PC-9 (cell line): ENCODE data around the gene NME7. TPM values are rescaled to one million over a fixed set of nuclear protein-coding genes. Genes with fewer than 3 reads are reported as not detected.

Experiments
- BruUV-seq: library from RNA; stranded (reverse); fragments of 400-500 nt; replicated peaks from 2 replicates; lab custom pipeline; 2021; lab: Mats Ljungman, UMichigan
- CTCF ChIA-PET: fragments of 300-600 bp; sonication (Branson Sonifier 250); formaldehyde crosslinking; loops from one replicate; lab custom pipeline; 2022; ENCODE audit warnings: antibody characterized with exemption; lab: Charles Lee
- POLR2A ChIA-PET: fragments of 300-600 bp; sonication (Branson Sonifier 250); formaldehyde crosslinking; loops from one replicate; lab custom pipeline; 2022; ENCODE audit warnings: antibody characterized with exemption; ENCODE audit not compliant: unreplicated experiment; lab: Charles Lee
- DNase-seq, 2 experiments: peaks; one replicate each; pipeline versions ENCODE4 v3.0.0 to v3.0.0-alpha.2; 2015 to 2022; ENCODE audit warnings: mixed read lengths in 1 of 2
- H2AFZ ChIP-seq: fragments of 200-600 bp; sonication (generic); 2 replicates; pipeline ENCODE4 v1.8.1; 2017; ENCODE audit warnings: antibody characterized with exemption
- H3F3A ChIP-seq: fragments of 200-600 bp; sonication (generic); 2 replicates; pipeline ENCODE4 v1.8.1; 2017; ENCODE audit warnings: antibody characterized with exemption, mild to moderate bottlenecking, low read depth; ENCODE audit not compliant: insufficient read depth
- H3K27ac ChIP-seq: fragments of 200-600 bp; sonication (generic); 2 replicates; pipeline ENCODE4 v1.6.1; 2016; ENCODE audit warnings: mixed run types
- H3K27me3 ChIP-seq: fragments of 200-600 bp; sonication (generic); 2 replicates; pipeline ENCODE4 v1.6.1; 2016; ENCODE audit warnings: low read depth, mixed run types; ENCODE audit not compliant: insufficient read depth
- H3K36me3 ChIP-seq: fragments of 200-600 bp; sonication (generic); 2 replicates; pipeline ENCODE4 v1.6.1; 2016; ENCODE audit warnings: low read depth, mixed run types
- H3K4me1 ChIP-seq: fragments of 200-600 bp; sonication (generic); replicated peaks from 2 replicates; pipeline ENCODE4 v1.6.1; 2016; ENCODE audit warnings: mixed run types; ENCODE audit not compliant: insufficient read depth
- H3K4me2 ChIP-seq: fragments of 200-600 bp; sonication (generic); 2 replicates; pipeline ENCODE4 v1.6.1; 2017; ENCODE audit warnings: mixed run types
- H3K4me3 ChIP-seq: fragments of 200-600 bp; sonication (generic); 2 replicates; pipeline ENCODE4 v1.6.1; 2016; ENCODE audit warnings: mixed run types
- H3K79me2 ChIP-seq: fragments of 200-600 bp; sonication (generic); 2 replicates; pipeline ENCODE4 v1.6.1; 2017; ENCODE audit warnings: low read depth, mixed run types
- H3K9me2 ChIP-seq: fragments of 200-600 bp; sonication (generic); 2 replicates; pipeline ENCODE4 v1.8.1; 2017; ENCODE audit warnings: mild to moderate bottlenecking; ENCODE audit not compliant: insufficient read depth
- H3K9me3 ChIP-seq: fragments of 200-600 bp; sonication (generic); 2 replicates; pipeline ENCODE4 v1.8.1; 2016; ENCODE audit warnings: low read depth; ENCODE audit not compliant: insufficient read depth
- H4K20me1 ChIP-seq: fragments of 200-600 bp; sonication (generic); 2 replicates; pipeline ENCODE4 v1.8.1; 2017; ENCODE audit not compliant: insufficient read depth
- CTCF ChIP-seq: fragments of 200-600 bp; sonication (generic); conservative IDR thresholded peaks from 2 replicates; pipeline ENCODE4 v1.6.1; 2017; ENCODE audit warnings: mixed run types, antibody characterized with exemption, mild to moderate bottlenecking, moderate library complexity
- EZH2 ChIP-seq: fragments of 200-600 bp; sonication (generic); IDR thresholded peaks from 2 replicates; pipeline ENCODE4 v1.8.0; 2017; ENCODE audit warnings: antibody characterized with exemption, low read depth
- intact Hi-C: fragments of 100-400 bp; cut with micrococcal nuclease; formaldehyde crosslinking; loops from one replicate; pipeline ENCODE4 v1.10.0; 2022; ENCODE audit not compliant: unreplicated experiment
- total RNA-seq: library from RNA; stranded (reverse); gene quantifications from 2 replicates; pipeline ENCODE4 v1.2.3, GENCODE V29; 2021

The NME7 gene
- total RNA-seq, 1 experiment from 2014 or later = 21.4 TPM

- no TSS peak for BruUV-seq
- CTCF ChIA-PET = no interaction called here
- no peaks in the 10 kb centered on the region for H3K27me3 ChIP-seq
- no peak overlapping the region for H3K4me2 ChIP-seq
- H3K27ac ChIP-seq = no peak overlapping the region
- no peaks in the 10 kb centered on the region for H3K4me1 ChIP-seq
- intact Hi-C loops = no loop called here
- no peaks in the 10 kb centered on the region for H3F3A ChIP-seq
- no peaks in the 10 kb centered on the region for H3K9me2 ChIP-seq
- no peak overlapping the region for H3K4me3 ChIP-seq
- no peaks in the 10 kb centered on the region for H3K79me2 ChIP-seq
- H4K20me1 ChIP-seq = no peaks in the 10 kb centered on the region
- DNase-seq = no peak
- peaks cover 4% of the 10 kb centered on the region; the same call in 1 of the 2 replicates for H3K9me3 ChIP-seq
- TF ChIP-seq EZH2 (no peak), CTCF (no peak)
- H2AFZ ChIP-seq = no peak overlapping the region
- POLR2A ChIA-PET = no interaction called here
- H3K36me3 ChIP-seq = no peaks in the 10 kb centered on the region
Observed at GRCh38 chr1:169161496-169162194, 206.0 kb downstream of the NME7 start.

- DNase-seq = no peak
- no peak overlapping the region for H3K27ac ChIP-seq
- no peaks in the 10 kb centered on the region for H3F3A ChIP-seq
- H4K20me1 ChIP-seq = no peaks in the 10 kb centered on the region
- BruUV-seq = no TSS peak
- H3K9me3 ChIP-seq = peaks cover 4% of the 10 kb centered on the region; the same call in 1 of the 2 replicates
- H3K4me3 ChIP-seq = no peak overlapping the region
- no peaks in the 10 kb centered on the region for H3K36me3 ChIP-seq
- no peaks in the 10 kb centered on the region for H3K4me1 ChIP-seq
- H3K4me2 ChIP-seq = no peak overlapping the region
- TF ChIP-seq EZH2 = no peak
- TF ChIP-seq CTCF = no peak
- H3K79me2 ChIP-seq = no peaks in the 10 kb centered on the region
- H3K9me2 ChIP-seq = no peaks in the 10 kb centered on the region
- no peak overlapping the region for H2AFZ ChIP-seq
- ChIA-PET POLR2A (no interaction called here), CTCF (no interaction called here)
- no peaks in the 10 kb centered on the region for H3K27me3 ChIP-seq
- intact Hi-C loops = no loop called here
Observed at GRCh38 chr1:169160845-169161495, 206.6 kb downstream of the NME7 start.

- DNase-seq = no peak
- POLR2A ChIA-PET = no interaction called here
- CTCF ChIA-PET = no interaction called here
Observed at GRCh38 chr1:169156580-169156979, 211.0 kb downstream of the NME7 start.

More at GRCh38 chr1:169156580-169156979, 211.0 kb downstream of the NME7 start:
- Histone ChIP-seq H3K9me2 (no peaks in the 10 kb centered on the region), H3K27ac (no peak overlapping the region), H3K4me1 (no peaks in the 10 kb centered on the region), H3F3A (no peaks in the 10 kb centered on the region), H4K20me1 (no peaks in the 10 kb centered on the region), H3K4me3 (no peak overlapping the region), H3K36me3 (no peaks in the 10 kb centered on the region), H3K27me3 (no peaks in the 10 kb centered on the region), H3K79me2 (no peaks in the 10 kb centered on the region), H3K9me3 (no peaks in the 10 kb centered on the region), H3K4me2 (no peak overlapping the region), H2AFZ (no peak overlapping the region)
- no TSS peak for BruUV-seq
- TF ChIP-seq EZH2 (no peak), CTCF (no peak)
- intact Hi-C loops = no loop called here
